IMR-90 (cell line): ENCODE measurements around the gene SLC12A8. TPM values are rescaled to one million over a fixed set of nuclear protein-coding genes. Genes with fewer than 3 reads are reported as not detected.

Experiments
- ATAC-seq: fragments of 200-7000 bp; cut with Tn5 transposase; 2 replicates; pipeline ENCODE4 v1.9.1; 2020; ENCODE audit warnings: low read depth, mild to moderate bottlenecking, moderate library complexity
- BruUV-seq: library from RNA; stranded (reverse); fragments of 400-500 nt; replicated peaks from 2 replicates; lab custom pipeline; 2021; lab: Mats Ljungman, UMichigan
- CTCF ChIA-PET: fragments of 300-600 bp; formaldehyde crosslinking; extraction: SDS; loops from one replicate; lab custom pipeline; 2021; ENCODE audit warnings: antibody characterized with exemption; lab: Yijun Ruan, JAX
- POLR2A ChIA-PET: fragments of 300-600 bp; sonication (Branson Sonifier 250); formaldehyde crosslinking; loops from one replicate; lab custom pipeline; 2022; ENCODE audit warnings: antibody characterized with exemption; ENCODE audit not compliant: unreplicated experiment; lab: Charles Lee
- DNase-seq: peaks from one replicate; pipeline ENCODE4 v3.0.0; 2013
- H2AFZ ChIP-seq: replicated peaks from 2 replicates; pipeline ENCODE3; 2013; ENCODE audit warnings: low read length, mild to moderate bottlenecking; ENCODE audit not compliant: poor library complexity
- H2AK5ac ChIP-seq: 2 replicates; pipeline ENCODE4 v1.6.1; 2013; ENCODE audit warnings: low read depth, low read length, inconsistent platforms
- H2AK9ac ChIP-seq: replicated peaks from 2 replicates; pipeline ENCODE3; 2013; ENCODE audit warnings: mild to moderate bottlenecking, low read depth, low read length, moderate library complexity; ENCODE audit not compliant: poor library complexity
- H2BK120ac ChIP-seq: 2 replicates; pipeline ENCODE4 v1.6.1; 2013; ENCODE audit warnings: low read depth, low read length, inconsistent platforms
- H2BK15ac ChIP-seq: 3 replicates; pipeline ENCODE4 v1.6.1; 2013; ENCODE audit warnings: low read depth, low read length, inconsistent platforms
- H2BK20ac ChIP-seq: 2 replicates; pipeline ENCODE4 v1.6.1; 2013; ENCODE audit warnings: low read depth, mild to moderate bottlenecking, inconsistent platforms, low read length, moderate library complexity
- H2BK5ac ChIP-seq: 2 replicates; pipeline ENCODE4 v1.6.1; 2013; ENCODE audit warnings: mild to moderate bottlenecking, low read depth, low read length, inconsistent platforms; ENCODE audit not compliant: poor library complexity, severe bottlenecking
- H3K14ac ChIP-seq: replicated peaks from 2 replicates; pipeline ENCODE4 v1.6.1; 2013; ENCODE audit warnings: low read depth, low read length, inconsistent platforms
- H3K18ac ChIP-seq: 2 replicates; pipeline ENCODE4 v1.6.1; 2013; ENCODE audit warnings: low read depth, low read length, control low read depth
- H3K23ac ChIP-seq: 2 replicates; pipeline ENCODE4 v1.6.1; 2013; ENCODE audit warnings: low read depth, low read length, inconsistent platforms
- H3K27ac ChIP-seq: 2 replicates; pipeline ENCODE4 v1.5.1; 2013; ENCODE audit warnings: mild to moderate bottlenecking, control low read depth, low read length; ENCODE audit not compliant: insufficient read depth
- H3K27me3 ChIP-seq: 2 replicates; pipeline ENCODE4 v1.6.1; 2013; ENCODE audit warnings: low read length; ENCODE audit not compliant: control insufficient read depth, insufficient read depth
- H3K36me3 ChIP-seq: 2 replicates; pipeline ENCODE4 v1.6.1; 2013; ENCODE audit warnings: low read length, mixed read lengths; ENCODE audit not compliant: control insufficient read depth, insufficient read depth
- H3K4ac ChIP-seq: 2 replicates; pipeline ENCODE4 v1.6.1; 2013; ENCODE audit warnings: low read depth, low read length, inconsistent platforms
- H3K4me1 ChIP-seq: 2 replicates; pipeline ENCODE4 v1.6.1; 2013; ENCODE audit warnings: low read length, mixed read lengths; ENCODE audit not compliant: control insufficient read depth, insufficient read depth
- H3K4me2 ChIP-seq: 2 replicates; pipeline ENCODE4 v1.6.1; 2013; ENCODE audit warnings: low read depth, mild to moderate bottlenecking, control low read depth, low read length, moderate library complexity
- H3K4me3 ChIP-seq: 2 replicates; pipeline ENCODE4 v1.5.1; 2013; ENCODE audit warnings: low read depth, mild to moderate bottlenecking, control low read depth, low read length, moderate library complexity; ENCODE audit not compliant: insufficient read depth
- H3K56ac ChIP-seq: 2 replicates; pipeline ENCODE4 v1.6.1; 2013; ENCODE audit warnings: low read length, inconsistent platforms; ENCODE audit not compliant: insufficient read depth; ENCODE audit errors: extremely low read depth
- H3K79me1 ChIP-seq, 2 experiments: 2 replicates each; pipeline ENCODE4 v1.6.1; 2013; ENCODE audit warnings: low read length in 2 of 2, inconsistent platforms in 1 of 2, low read depth in 1 of 2
- H3K9ac ChIP-seq: 2 replicates; pipeline ENCODE4 v1.6.1; 2013; ENCODE audit warnings: low read depth, low read length, control low read depth
- H3K9me1 ChIP-seq: 2 replicates; pipeline ENCODE4 v1.6.1; 2013; ENCODE audit warnings: low read length, inconsistent platforms; ENCODE audit not compliant: insufficient read depth
- H3K9me3 ChIP-seq: 2 replicates; pipeline ENCODE4 v1.6.1; 2013; ENCODE audit warnings: low read length; ENCODE audit not compliant: control insufficient read depth, insufficient read depth
- H4K20me1 ChIP-seq: 2 replicates; pipeline ENCODE4 v1.6.1; 2013; ENCODE audit warnings: low read length, inconsistent platforms; ENCODE audit not compliant: insufficient read depth
- H4K5ac ChIP-seq: 2 replicates; pipeline ENCODE4 v1.6.1; 2013; ENCODE audit warnings: mild to moderate bottlenecking, low read depth, low read length, control low read depth
- H4K8ac ChIP-seq, 2 experiments: 2 replicates each; pipeline ENCODE4 v1.6.1; 2013; ENCODE audit warnings: low read depth in 2 of 2, low read length in 2 of 2, control low read depth in 1 of 2, inconsistent platforms in 1 of 2
- H4K91ac ChIP-seq: 2 replicates; pipeline ENCODE4 v1.6.1; 2013; ENCODE audit warnings: low read depth, low read length, inconsistent platforms; ENCODE audit not compliant: insufficient read depth
- BHLHE40 ChIP-seq: fragments of 150-350 bp; IDR thresholded peaks from 2 replicates; pipeline ENCODE4 v1.6.1; 2016; ENCODE audit warnings: mild to moderate bottlenecking, low read depth, low read length
- CEBPB ChIP-seq: IDR thresholded peaks from 2 replicates; pipeline ENCODE4 v1.6.1; 2012; ENCODE audit warnings: low read depth, low read length, improper control_type of control experiment
- CHD1 ChIP-seq: IDR thresholded peaks from 2 replicates; pipeline ENCODE4 v1.6.1; 2012; ENCODE audit warnings: low read depth, low read length, improper control_type of control experiment
- FOS ChIP-seq: fragments of 150-350 bp; IDR thresholded peaks from 2 replicates; pipeline ENCODE4 v1.6.1; 2016; ENCODE audit warnings: low read depth, low read length
- MAFK ChIP-seq: IDR thresholded peaks from 2 replicates; pipeline ENCODE4 v1.6.1; 2012; ENCODE audit warnings: low read depth, low read length, improper control_type of control experiment
- MAZ ChIP-seq: IDR thresholded peaks from 2 replicates; pipeline ENCODE4 v1.6.1; 2012; ENCODE audit warnings: low read depth, mild to moderate bottlenecking, low read length, improper control_type of control experiment, moderate library complexity, borderline replicate concordance
- MXI1 ChIP-seq: IDR thresholded peaks from 2 replicates; pipeline ENCODE4 v1.6.1; 2012; ENCODE audit warnings: low read depth, mild to moderate bottlenecking, low read length, moderate library complexity, borderline replicate concordance
- POLR2A ChIP-seq: IDR thresholded peaks from 2 replicates; pipeline ENCODE4 v1.6.1; 2012; ENCODE audit warnings: mild to moderate bottlenecking, low read depth, low read length
- RAD21 ChIP-seq: IDR thresholded peaks from 2 replicates; pipeline ENCODE4 v1.6.1; 2012; ENCODE audit warnings: low read length, improper control_type of control experiment
- RCOR1 ChIP-seq: IDR thresholded peaks from 2 replicates; pipeline ENCODE4 v1.6.1; 2012; ENCODE audit warnings: mild to moderate bottlenecking, low read length, improper control_type of control experiment; ENCODE audit not compliant: insufficient replicate concordance
- SMC3 ChIP-seq: fragments of 150-350 bp; IDR thresholded peaks from 2 replicates; pipeline ENCODE4 v1.6.1; 2016; ENCODE audit warnings: low read depth, mild to moderate bottlenecking, antibody characterized with exemption, low read length, moderate library complexity
- WGBS, 2 experiments: methylation state at CpG; one replicate each; pipeline versions ENCODE4 v1.1.5 to v1.1.7; 2013; ENCODE audit warnings: missing lambda C conversion rate in 2 of 2; ENCODE audit not compliant: insufficient read length in 1 of 2; ENCODE audit errors: extremely low coverage in 2 of 2; 5-methylcytosine and 5-hydroxymethylcytosine counted together
- dilution Hi-C: fragments of 300-500 bp; cut with HindIII; formaldehyde crosslinking; loops from one replicate; pipeline ENCODE4 v1.14.3; 2018; ENCODE audit warnings: low sequenced_read_pairs; ENCODE audit not compliant: unreplicated experiment
- in situ Hi-C: fragments of 300-500 bp; cut with MboI; formaldehyde crosslinking; loops from 3 replicates; pipeline ENCODE4 v1.14.3; 2019; ENCODE audit warnings: low sequenced_read_pairs, inconsistent platforms, mixed read lengths
- intact Hi-C: fragments of 100-400 bp; cut with micrococcal nuclease; formaldehyde crosslinking; loops from 2 replicates; pipeline ENCODE4 v1.10.0; 2022
- polyA plus RNA-seq, 3 experiments: library from polyadenylated mRNA; depleted of rRNA; stranded (reverse); fragments of >200 nt; gene quantifications; 2 replicates each; pipeline ENCODE4 v1.2.3, GENCODE V29; 2012; ENCODE audit warnings: low replicate concordance in 1 of 3
- total RNA-seq: library from RNA; depleted of rRNA; stranded (reverse); fragments of >200 nt; gene quantifications from 2 replicates; pipeline ENCODE4 v1.2.3, GENCODE V29; 2012
- TF ChIP-seq, protein P1 (sequence below): conservative IDR thresholded peaks from 2 replicates; pipeline ENCODE4 v1.5.1; 2012; ENCODE audit warnings: mild to moderate bottlenecking, low read depth, low read length, improper control_type of control experiment
- TF ChIP-seq, protein P2 (sequence below): fragments of 150-350 bp; IDR thresholded peaks from 2 replicates; pipeline ENCODE4 v1.6.1; 2017; ENCODE audit warnings: mild to moderate bottlenecking, antibody characterized with exemption, low read length, low read depth

The SLC12A8 gene
- total and polyA plus RNA-seq, 2 of the 4 experiments (the other 2 are of a cell fraction): 2.2 to 4.3 TPM

DNA sequence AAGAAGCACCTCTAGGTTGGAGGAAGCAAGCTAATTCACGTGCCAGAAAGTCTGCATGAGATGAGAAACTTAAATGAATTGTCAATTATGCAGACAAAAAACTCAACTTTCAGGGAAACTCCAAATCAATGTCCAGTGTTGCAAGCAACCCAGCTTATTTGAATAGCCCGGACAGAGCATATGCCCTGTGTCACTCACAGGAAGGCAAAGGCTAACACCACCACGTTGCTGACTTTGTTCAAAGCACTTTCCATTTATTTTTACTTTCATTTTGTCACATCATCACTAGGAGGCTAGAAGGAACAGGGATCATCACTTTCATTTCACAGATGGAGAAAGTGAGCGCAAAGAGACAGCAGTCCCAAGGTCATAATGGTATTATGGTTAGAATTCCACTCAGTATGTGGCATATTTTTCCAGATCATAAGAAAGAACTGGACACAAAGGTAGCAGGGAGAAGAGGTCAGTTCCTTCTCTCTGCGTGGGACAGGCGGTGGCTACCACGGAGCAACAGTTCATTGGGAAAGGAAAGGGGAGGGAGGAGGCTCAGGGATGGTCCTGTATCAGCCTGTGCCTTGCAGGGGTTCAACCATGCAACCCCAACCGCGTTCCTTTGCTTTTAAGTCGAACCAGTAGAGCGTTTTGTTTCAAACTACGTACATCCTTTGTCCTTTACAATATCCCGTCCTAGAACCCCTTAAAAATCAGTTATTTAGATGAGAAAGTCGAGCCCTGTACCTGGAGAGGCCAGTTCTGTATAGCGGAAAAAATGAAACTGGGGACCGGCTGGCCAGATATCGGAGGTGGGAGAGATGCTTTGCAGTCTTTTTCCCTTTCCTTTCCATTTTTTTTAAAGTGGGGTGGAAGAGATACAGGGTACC, 157.9 kb downstream of the SLC12A8 start:
- CTCF ChIA-PET: interaction anchor here (0.8 kb wide), 1 partner anchor 52 kb away, joined by 3 read pairs; no protein-coding TSS in a partner anchor
- peak overlapping the region; percentile 94 for H3K27ac ChIP-seq
- in situ Hi-C loops: no loop called here
- peak overlapping the region; percentile 71 for H3K14ac ChIP-seq
- no peaks in the 10 kb centered on the region for H3K9me3 ChIP-seq
- H3K18ac ChIP-seq: peak overlapping the region; percentile 91
- ATAC-seq (no peak), DNase-seq (peak; percentile 68)
- H2BK120ac ChIP-seq: peak overlapping the region; percentile 62
- peak overlapping the region; percentile 8; the same call in 1 of the 2 replicates for H2BK20ac ChIP-seq
- H3K79me1 ChIP-seq: peaks cover 21 to 50% of the 10 kb centered on the region in 2 experiments
- TSS peak; percentile 43 for BruUV-seq
- POLR2A ChIA-PET: interaction anchor here (0.6 kb wide), 1 partner anchor 8 kb away, joined by 3 read pairs; no protein-coding TSS in a partner anchor
- H3K4me2 ChIP-seq: peak overlapping the region; percentile 95
- dilution Hi-C loops: no loop called here
- intact Hi-C loops: loop anchor here (1.0 to 5.0 kb wide), 7 partner anchors 45 to 533 kb away; partner anchors contain the start of gene ZNF148
- peak overlapping the region; percentile 71 for H2AFZ ChIP-seq
- peak overlapping the region; percentile 95 for H2BK5ac ChIP-seq
- peak overlapping the region; percentile 94 for H3K9ac ChIP-seq
- peaks cover 10% of the 10 kb centered on the region; the same call in 1 of the 2 replicates for H3K36me3 ChIP-seq
- peak overlapping the region; percentile 44 for H3K23ac ChIP-seq
- H2BK15ac ChIP-seq: peak overlapping the region; percentile 69; the same call in 2 of the 3 replicates
- peak overlapping the region; percentile 71 for H4K5ac ChIP-seq
- H3K56ac ChIP-seq: peak overlapping the region; percentile 86
- H4K91ac ChIP-seq: peak overlapping the region; percentile 79
- H3K27me3 ChIP-seq: no peaks in the 10 kb centered on the region
- H4K8ac ChIP-seq: peak overlapping the region; percentile 19 to 53; a peak in 3 of 4 replicates
- H2AK5ac ChIP-seq: peak overlapping the region; percentile 51
- peaks cover 27% of the 10 kb centered on the region for H3K4me1 ChIP-seq
- H4K20me1 ChIP-seq: peaks cover 43% of the 10 kb centered on the region
- H3K9me1 ChIP-seq: peaks cover 27% of the 10 kb centered on the region
- WGBS, 2 experiments: 0% methylated on average over 3 of the region's 17 CpGs; no CpG with 5 or more reads in 1 of the 2 experiments
- H2AK9ac ChIP-seq: peak overlapping the region; percentile 81
- H3K4me3 ChIP-seq: peak overlapping the region; percentile 96
- peak overlapping the region; percentile 53 for H3K4ac ChIP-seq
- TF ChIP-seq SMC3: peak; percentile 29; the same call in 1 of the 2 replicates
- TF ChIP-seq, protein P1, sequence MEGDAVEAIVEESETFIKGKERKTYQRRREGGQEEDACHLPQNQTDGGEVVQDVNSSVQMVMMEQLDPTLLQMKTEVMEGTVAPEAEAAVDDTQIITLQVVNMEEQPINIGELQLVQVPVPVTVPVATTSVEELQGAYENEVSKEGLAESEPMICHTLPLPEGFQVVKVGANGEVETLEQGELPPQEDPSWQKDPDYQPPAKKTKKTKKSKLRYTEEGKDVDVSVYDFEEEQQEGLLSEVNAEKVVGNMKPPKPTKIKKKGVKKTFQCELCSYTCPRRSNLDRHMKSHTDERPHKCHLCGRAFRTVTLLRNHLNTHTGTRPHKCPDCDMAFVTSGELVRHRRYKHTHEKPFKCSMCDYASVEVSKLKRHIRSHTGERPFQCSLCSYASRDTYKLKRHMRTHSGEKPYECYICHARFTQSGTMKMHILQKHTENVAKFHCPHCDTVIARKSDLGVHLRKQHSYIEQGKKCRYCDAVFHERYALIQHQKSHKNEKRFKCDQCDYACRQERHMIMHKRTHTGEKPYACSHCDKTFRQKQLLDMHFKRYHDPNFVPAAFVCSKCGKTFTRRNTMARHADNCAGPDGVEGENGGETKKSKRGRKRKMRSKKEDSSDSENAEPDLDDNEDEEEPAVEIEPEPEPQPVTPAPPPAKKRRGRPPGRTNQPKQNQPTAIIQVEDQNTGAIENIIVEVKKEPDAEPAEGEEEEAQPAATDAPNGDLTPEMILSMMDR: 0 out of 2 replicates have a peak, but pooled peaks have one; percentile 8
- peak; percentile 81 for TF ChIP-seq MXI1
- TF ChIP-seq BHLHE40: no peak; the same call in 1 of the 2 replicates
- TF ChIP-seq POLR2A: 0 out of 2 replicates have a peak, but pooled peaks have one; percentile 42
- TF ChIP-seq, protein P2, sequence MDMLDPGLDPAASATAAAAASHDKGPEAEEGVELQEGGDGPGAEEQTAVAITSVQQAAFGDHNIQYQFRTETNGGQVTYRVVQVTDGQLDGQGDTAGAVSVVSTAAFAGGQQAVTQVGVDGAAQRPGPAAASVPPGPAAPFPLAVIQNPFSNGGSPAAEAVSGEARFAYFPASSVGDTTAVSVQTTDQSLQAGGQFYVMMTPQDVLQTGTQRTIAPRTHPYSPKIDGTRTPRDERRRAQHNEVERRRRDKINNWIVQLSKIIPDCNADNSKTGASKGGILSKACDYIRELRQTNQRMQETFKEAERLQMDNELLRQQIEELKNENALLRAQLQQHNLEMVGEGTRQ: no peak
- TF ChIP-seq CHD1: no peak
- TF ChIP-seq CEBPB: 0 out of 2 replicates have a peak, but pooled peaks have one; percentile 6
- no peak for TF ChIP-seq MAZ
- no peak for TF ChIP-seq RCOR1
- peak; percentile 55 for TF ChIP-seq MAFK
- TF ChIP-seq RAD21: no peak
- TF ChIP-seq FOS: no peak
